K562 treated with DMSO at 1 percent for 24 hours (cell line): ENCODE measurements around the gene UTP15. TPM values are rescaled to one million over a fixed set of nuclear protein-coding genes. Genes with fewer than 3 reads are reported as not detected.

Experiments used
- total RNA-seq: library from RNA; unstranded; fragments of 300-600 nt; gene quantifications from 2 replicates; pipeline ENCODE4 v1.2.3, GENCODE V29; 2022; ENCODE audit warnings: low read depth; ENCODE audit not compliant: insufficient read depth

UTP15 gene, protein sequence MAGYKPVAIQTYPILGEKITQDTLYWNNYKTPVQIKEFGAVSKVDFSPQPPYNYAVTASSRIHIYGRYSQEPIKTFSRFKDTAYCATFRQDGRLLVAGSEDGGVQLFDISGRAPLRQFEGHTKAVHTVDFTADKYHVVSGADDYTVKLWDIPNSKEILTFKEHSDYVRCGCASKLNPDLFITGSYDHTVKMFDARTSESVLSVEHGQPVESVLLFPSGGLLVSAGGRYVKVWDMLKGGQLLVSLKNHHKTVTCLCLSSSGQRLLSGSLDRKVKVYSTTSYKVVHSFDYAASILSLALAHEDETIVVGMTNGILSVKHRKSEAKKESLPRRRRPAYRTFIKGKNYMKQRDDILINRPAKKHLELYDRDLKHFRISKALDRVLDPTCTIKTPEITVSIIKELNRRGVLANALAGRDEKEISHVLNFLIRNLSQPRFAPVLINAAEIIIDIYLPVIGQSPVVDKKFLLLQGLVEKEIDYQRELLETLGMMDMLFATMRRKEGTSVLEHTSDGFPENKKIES
- 2.5 and 4.8 TPM in 2 replicates for total RNA-seq

DNA sequence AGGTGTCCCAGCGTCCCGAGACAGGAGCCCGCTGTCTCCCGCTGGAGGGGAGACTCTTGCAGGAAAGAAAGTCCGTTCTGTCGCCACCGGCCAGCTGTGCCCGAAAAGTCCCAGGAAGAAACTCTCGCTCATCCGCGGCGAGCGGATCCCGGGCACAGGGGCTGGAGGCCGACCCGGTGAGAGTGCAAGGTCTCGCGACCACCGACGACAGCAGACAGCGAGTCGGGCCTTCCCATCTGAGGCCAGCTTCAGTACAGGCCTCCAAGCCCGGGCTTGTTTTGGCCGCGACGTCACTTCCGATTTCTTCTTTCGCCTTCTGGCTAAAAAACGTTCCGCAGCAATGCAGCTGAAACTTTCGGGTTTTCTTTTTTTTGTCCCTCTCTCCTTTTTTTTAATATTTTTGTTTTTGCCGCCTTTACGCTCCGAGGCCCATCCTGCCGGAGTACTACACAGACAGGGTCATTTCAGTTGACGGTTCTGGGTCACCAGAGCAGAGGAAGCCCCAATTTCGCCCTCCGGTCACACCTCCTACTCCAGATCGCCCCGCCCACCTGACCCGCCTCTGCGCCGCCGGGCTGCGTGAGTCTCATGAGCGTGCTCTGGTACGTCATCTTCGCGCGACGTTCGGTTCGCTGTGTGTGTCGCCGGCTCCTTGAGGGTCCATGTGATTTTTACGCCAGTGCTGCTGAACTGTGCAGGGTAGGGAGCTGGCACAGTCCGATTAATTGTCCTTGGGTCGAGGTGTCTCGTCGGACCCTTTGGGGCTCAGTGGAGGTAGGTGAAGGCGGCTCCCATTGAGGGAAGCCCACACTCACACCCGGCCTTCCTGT, at the start of gene UTP15, which contains the start of gene ANKRA2:
Gene UTP15, plus strand, starts transcription at position 605 of the 830 bp plus-strand sequence. CDS start 1,602 bp downstream, outside the sequence.
Gene ANKRA2, minus strand, starts transcription at position 501 of the 830 bp plus-strand sequence. CDS start 2,758 bp downstream, outside the sequence.

DNA sequence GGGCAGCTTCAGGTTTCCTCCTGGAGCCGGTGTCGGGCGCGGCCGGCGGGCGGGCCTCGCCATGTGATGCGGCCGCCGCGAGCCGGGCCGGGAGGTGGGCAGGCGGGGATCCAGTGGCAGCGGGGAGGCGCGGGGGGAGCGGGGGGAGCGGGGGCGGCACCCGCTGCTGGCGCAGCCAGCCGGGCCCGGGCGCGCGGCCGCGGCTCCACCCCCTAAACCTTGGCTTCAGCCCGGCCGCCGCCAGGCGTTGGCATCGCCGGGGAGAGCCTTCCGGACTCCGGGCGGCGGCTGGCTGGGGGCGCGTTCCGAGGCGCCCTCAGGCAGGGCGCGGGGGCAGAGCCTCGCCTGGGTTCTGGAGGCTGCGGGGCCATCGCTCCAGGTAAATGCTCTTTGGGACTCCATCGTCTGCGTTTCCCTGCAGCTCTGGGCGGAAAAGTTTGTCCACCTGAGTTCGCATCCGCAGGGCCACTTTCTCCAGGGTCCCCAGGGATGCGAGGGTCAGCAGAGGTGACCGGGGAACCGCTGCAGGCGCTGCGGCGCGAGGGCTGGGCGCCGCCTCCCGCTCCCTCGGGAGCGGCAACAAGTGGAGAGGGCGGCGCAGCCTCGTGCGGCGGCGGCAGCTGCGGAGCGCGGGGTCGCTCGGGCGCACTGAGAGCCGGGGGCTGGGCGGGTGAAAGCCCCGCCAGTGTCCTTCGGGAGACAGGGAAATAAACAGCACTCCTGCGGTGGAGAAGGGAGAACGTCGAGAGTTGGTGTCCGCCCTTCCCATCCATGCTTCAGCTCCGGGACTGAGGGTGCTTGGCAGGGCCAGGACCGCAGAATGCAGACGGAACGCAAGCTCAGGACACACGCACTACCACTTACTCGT, 60.6 kb downstream of the UTP15 start, which contains the start of gene ARHGEF28:
Gene ARHGEF28, plus strand, starts transcription at position 253 of the 868 bp plus-strand sequence. CDS start 58,656 bp downstream, outside the sequence.

Other genes starting within 250 kb of the UTP15 start
- 0.28 and 0.63 TPM in 2 replicates for gene FOXD1, start 117.0 kb upstream of the UTP15 start, total RNA-seq
- 569 and 580 TPM in 2 replicates for gene BTF3, start 67.3 kb upstream of the UTP15 start, total RNA-seq
- gene ANKRA2, start 104 bp upstream of the UTP15 start, total RNA-seq = 11.0 and 14.3 TPM in 2 replicates
- gene ARHGEF28, start 60.5 kb downstream of the UTP15 start, total RNA-seq = not detected in 2 replicates